ENCODE data around the gene IL1RL2.

GRCh38 chr2:102241616-102242305, 54.9 kb downstream of the IL1RL2 start:
- TF ChIP-seq POLR2AphosphoS5 (IDR thresholded peaks at IDR 0.05; ENCODE audit: low read depth) (no peak), CTCF (IDR thresholded peaks at IDR 0.05; ENCODE audit: insufficient read depth, low read length) (no peak), REST (IDR thresholded peaks at IDR 0.05; ENCODE audit: insufficient replicate concordance, low read depth) (no peak), SPI1 (IDR thresholded peaks at IDR 0.05; ENCODE audit: borderline replicate concordance, low read depth) (no peak)

Measured in HL-60 (cell line).